Osteoblast (primary cell): ENCODE results near the gene C2CD2. TPM values are rescaled to one million over a fixed set of nuclear protein-coding genes. Genes with fewer than 3 reads are reported as not detected.

Experiments used
- DNase-seq: peaks from one replicate; pipeline ENCODE4 v3.0.0; 2011; ENCODE audit warnings: low spot score, mixed read lengths; ENCODE audit not compliant: insufficient read length; ENCODE audit errors: missing footprints
- H2AFZ ChIP-seq: 2 replicates; pipeline ENCODE4 v1.6.0; 2011; ENCODE audit warnings: mild to moderate bottlenecking, low read length
- H3K27ac ChIP-seq: 2 replicates; pipeline ENCODE4 v1.5.1; 2011; ENCODE audit warnings: mild to moderate bottlenecking, low read depth, low read length, moderate library complexity
- H3K27me3 ChIP-seq: 2 replicates; pipeline ENCODE4 v1.6.0; 2012; ENCODE audit warnings: mild to moderate bottlenecking, control low read depth, inconsistent platforms, low read length, moderate library complexity; ENCODE audit not compliant: insufficient read depth
- H3K36me3 ChIP-seq: 2 replicates; pipeline ENCODE4 v1.5.1; 2011; ENCODE audit warnings: mild to moderate bottlenecking, low read length, control low read depth, moderate library complexity; ENCODE audit not compliant: insufficient read depth
- H3K4me1 ChIP-seq: 2 replicates; pipeline ENCODE4 v1.5.1; 2011; ENCODE audit warnings: mild to moderate bottlenecking, low read length, control low read depth, moderate library complexity; ENCODE audit not compliant: insufficient read depth
- H3K4me2 ChIP-seq: 2 replicates; pipeline ENCODE4 v1.6.0; 2011; ENCODE audit warnings: mild to moderate bottlenecking, low read length; ENCODE audit not compliant: insufficient read depth
- H3K4me3 ChIP-seq: fragments of 200-600 bp; sonication (generic); 3 replicates; pipeline ENCODE4 v1.5.1; 2012; ENCODE audit warnings: mild to moderate bottlenecking, low read length, inconsistent platforms; ENCODE audit not compliant: insufficient read depth
- H3K79me2 ChIP-seq: 2 replicates; pipeline ENCODE4 v1.6.0; 2012; ENCODE audit warnings: mild to moderate bottlenecking, low read length, control low read depth, inconsistent platforms; ENCODE audit not compliant: insufficient read depth
- H3K9me3 ChIP-seq: 2 replicates; pipeline ENCODE4 v1.5.1; 2011; ENCODE audit warnings: low read depth, low read length, control low read depth
- H4K20me1 ChIP-seq: 2 replicates; pipeline ENCODE4 v1.6.0; 2012; ENCODE audit warnings: mild to moderate bottlenecking, low read length, control low read depth; ENCODE audit not compliant: insufficient read depth
- CTCF ChIP-seq: IDR thresholded peaks from 2 replicates; pipeline ENCODE4 v1.5.1; 2011; ENCODE audit warnings: mild to moderate bottlenecking, low read depth, low read length, moderate library complexity; ENCODE audit errors: extremely low read depth
- total RNA-seq: library from RNA; depleted of rRNA; stranded (reverse); fragments of >200 nt; gene quantifications from 2 replicates; pipeline ENCODE4 v1.2.3, GENCODE V29; 2012

The C2CD2 gene
- total RNA-seq: 33.9 and 40.9 TPM in 2 replicates

GRCh38 chr21:41953831-41954653 is at the start of gene C2CD2:
C2CD2 (minus strand) TSS chr21:41954018; CDS start chr21:41953648, 370 bp downstream.
- peak within 1 kb of the TSS; percentile 85 for H2AFZ ChIP-seq
- peak within 1 kb of the TSS; percentile 49 for H3K27ac ChIP-seq
- H3K4me1 ChIP-seq: peaks cover 31% of the 10 kb centered on the region
- H3K36me3 ChIP-seq: no peaks in the 10 kb centered on the region
- DNase-seq: peak; percentile 100
- H3K4me3 ChIP-seq: peak within 1 kb of the TSS; percentile 76
- no peaks in the 10 kb centered on the region for H3K27me3 ChIP-seq
- H4K20me1 ChIP-seq: peaks cover 13% of the 10 kb centered on the region
- H3K9me3 ChIP-seq: no peaks in the 10 kb centered on the region
- TF ChIP-seq CTCF: no peak
- H3K79me2 ChIP-seq: peaks cover 42% of the 10 kb centered on the region
- H3K4me2 ChIP-seq: peak within 1 kb of the TSS; percentile 86

- no peaks in the 10 kb centered on the region for H3K27me3 ChIP-seq
- peaks cover 69% of the 10 kb centered on the region for H3K79me2 ChIP-seq
- peak; percentile 21 for DNase-seq
- peak overlapping the region; percentile 95 for H3K27ac ChIP-seq
- H4K20me1 ChIP-seq: no peaks in the 10 kb centered on the region
- peak overlapping the region; percentile 35 for H3K4me2 ChIP-seq
- no peak for TF ChIP-seq CTCF
- peaks cover 19% of the 10 kb centered on the region for H3K4me1 ChIP-seq
- no peaks in the 10 kb centered on the region for H3K9me3 ChIP-seq
- peaks cover 24% of the 10 kb centered on the region for H3K36me3 ChIP-seq
- H3K4me3 ChIP-seq: no peak overlapping the region
- H2AFZ ChIP-seq: no peak overlapping the region
Observed at GRCh38 chr21:42003051-42003461, 49.2 kb upstream of the C2CD2 start.

- no peak for TF ChIP-seq CTCF
- Histone ChIP-seq H4K20me1 (no peaks in the 10 kb centered on the region), H3K27me3 (no peaks in the 10 kb centered on the region), H3K79me2 (peaks cover 66% of the 10 kb centered on the region), H3K4me2 (peak overlapping the region; percentile 35), H3K4me1 (peaks cover 19% of the 10 kb centered on the region), H3K36me3 (peaks cover 20% of the 10 kb centered on the region), H2AFZ (no peak overlapping the region), H3K4me3 (no peak overlapping the region), H3K9me3 (no peaks in the 10 kb centered on the region), H3K27ac (peak overlapping the region; percentile 95)
- peak; percentile 73 for DNase-seq
Observed at GRCh38 chr21:42002421-42002958, 48.7 kb upstream of the C2CD2 start.

GRCh38 chr21:42001781-42002180 is 48.0 kb upstream of the C2CD2 start:
- Histone ChIP-seq H3K9me3 (no peaks in the 10 kb centered on the region), H3K4me2 (peak overlapping the region; percentile 35), H3K4me1 (peaks cover 19% of the 10 kb centered on the region), H3K4me3 (no peak overlapping the region), H4K20me1 (no peaks in the 10 kb centered on the region), H3K27ac (peak overlapping the region; percentile 95), H3K27me3 (no peaks in the 10 kb centered on the region), H3K36me3 (peaks cover 16% of the 10 kb centered on the region), H2AFZ (no peak overlapping the region), H3K79me2 (peaks cover 59% of the 10 kb centered on the region)
- DNase-seq: no peak
- no peak for TF ChIP-seq CTCF
